SK-N-MC (cell line): Measurements from ENCODE around the gene POU6F2.

ENCODE experiments used
- EZH2 ChIP-seq: fragments of 200-600 bp; sonication (generic); IDR thresholded peaks from one replicate; pipeline ENCODE4 v1.6.1; 2017; ENCODE audit warnings: antibody characterized with exemption
- POLR2AphosphoS5 ChIP-seq: IDR thresholded peaks from 2 replicates; pipeline ENCODE4 v1.6.1; 2012; ENCODE audit warnings: mild to moderate bottlenecking, low read depth, low read length, borderline replicate concordance

GRCh38 chr7:39035903-39036302 lies 58.2 kb downstream of the POU6F2 start:
- TF ChIP-seq EZH2 (no peak), POLR2AphosphoS5 (no peak)
